IMR-90 (cell line): ENCODE data around the gene MALT1.

Source experiments
- BHLHE40 ChIP-seq: fragments of 150-350 bp; IDR thresholded peaks from 2 replicates; pipeline ENCODE4 v1.6.1; 2016; ENCODE audit warnings: mild to moderate bottlenecking, low read depth, low read length
- FOS ChIP-seq: fragments of 150-350 bp; IDR thresholded peaks from 2 replicates; pipeline ENCODE4 v1.6.1; 2016; ENCODE audit warnings: low read depth, low read length
- MAFK ChIP-seq: IDR thresholded peaks from 2 replicates; pipeline ENCODE4 v1.6.1; 2012; ENCODE audit warnings: low read depth, low read length, improper control_type of control experiment
- POLR2A ChIP-seq: IDR thresholded peaks from 2 replicates; pipeline ENCODE4 v1.6.1; 2012; ENCODE audit warnings: mild to moderate bottlenecking, low read depth, low read length
- RAD21 ChIP-seq: IDR thresholded peaks from 2 replicates; pipeline ENCODE4 v1.6.1; 2012; ENCODE audit warnings: low read length, improper control_type of control experiment
- RFX5 ChIP-seq: IDR thresholded peaks from 2 replicates; pipeline ENCODE4 v1.8.0; 2012; ENCODE audit warnings: low read depth, mild to moderate bottlenecking, low read length, moderate library complexity
- TF ChIP-seq, protein P1 (sequence below): conservative IDR thresholded peaks from 2 replicates; pipeline ENCODE4 v1.5.1; 2012; ENCODE audit warnings: mild to moderate bottlenecking, low read depth, low read length, improper control_type of control experiment

DNA sequence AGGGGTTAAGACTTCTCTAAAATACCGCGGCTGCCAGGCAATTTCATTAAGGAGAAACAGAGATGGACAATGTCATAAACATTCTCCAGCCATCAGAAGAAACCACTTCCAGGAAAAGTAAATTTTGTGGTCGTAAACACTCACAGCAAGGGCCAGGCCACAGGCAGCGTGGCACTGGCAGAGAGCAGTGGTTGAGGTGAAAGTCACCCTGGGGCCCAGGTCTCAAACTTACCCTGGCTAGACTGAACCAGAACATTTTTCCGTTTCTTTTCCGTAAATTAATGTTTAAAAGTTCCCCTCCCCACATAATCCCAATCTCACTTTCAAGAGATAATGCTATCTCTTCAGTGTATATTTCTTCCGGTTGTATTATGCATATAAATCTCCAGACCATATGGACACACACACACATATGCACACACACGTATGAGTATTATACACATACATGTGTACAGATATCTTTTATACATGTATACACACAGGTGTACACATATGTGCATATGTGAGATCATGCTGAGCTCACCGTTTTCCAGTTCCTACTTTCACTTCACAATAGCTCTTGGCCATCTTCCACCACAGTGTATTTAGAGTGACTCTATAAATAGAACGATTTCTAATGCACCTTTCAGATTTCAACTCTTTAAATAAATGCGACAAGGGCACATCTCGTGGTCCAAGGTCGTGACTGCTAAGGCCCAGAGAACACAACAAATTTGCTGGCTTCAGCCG, 90.1 kb downstream of the MALT1 start:
- no peak for TF ChIP-seq FOS
- TF ChIP-seq, protein P1, sequence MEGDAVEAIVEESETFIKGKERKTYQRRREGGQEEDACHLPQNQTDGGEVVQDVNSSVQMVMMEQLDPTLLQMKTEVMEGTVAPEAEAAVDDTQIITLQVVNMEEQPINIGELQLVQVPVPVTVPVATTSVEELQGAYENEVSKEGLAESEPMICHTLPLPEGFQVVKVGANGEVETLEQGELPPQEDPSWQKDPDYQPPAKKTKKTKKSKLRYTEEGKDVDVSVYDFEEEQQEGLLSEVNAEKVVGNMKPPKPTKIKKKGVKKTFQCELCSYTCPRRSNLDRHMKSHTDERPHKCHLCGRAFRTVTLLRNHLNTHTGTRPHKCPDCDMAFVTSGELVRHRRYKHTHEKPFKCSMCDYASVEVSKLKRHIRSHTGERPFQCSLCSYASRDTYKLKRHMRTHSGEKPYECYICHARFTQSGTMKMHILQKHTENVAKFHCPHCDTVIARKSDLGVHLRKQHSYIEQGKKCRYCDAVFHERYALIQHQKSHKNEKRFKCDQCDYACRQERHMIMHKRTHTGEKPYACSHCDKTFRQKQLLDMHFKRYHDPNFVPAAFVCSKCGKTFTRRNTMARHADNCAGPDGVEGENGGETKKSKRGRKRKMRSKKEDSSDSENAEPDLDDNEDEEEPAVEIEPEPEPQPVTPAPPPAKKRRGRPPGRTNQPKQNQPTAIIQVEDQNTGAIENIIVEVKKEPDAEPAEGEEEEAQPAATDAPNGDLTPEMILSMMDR, result no peak
- TF ChIP-seq RAD21, result no peak
- no peak for TF ChIP-seq POLR2A
- TF ChIP-seq MAFK, result no peak
- TF ChIP-seq RFX5, result no peak
- no peak for TF ChIP-seq BHLHE40
